ENCODE measurements around the gene INCENP. TPM values are rescaled to one million over a fixed set of nuclear protein-coding genes. Genes with fewer than 3 reads are reported as not detected.

Gene INCENP
- total and polyA plus RNA-seq, 2 donors (not counting 1 experiment from before 2014, with no cell fraction given) = 8.9 to 37.8 TPM

GRCh38 chr11:62157603-62158002, 33.8 kb downstream of the INCENP start:
- no peak overlapping the region for H3K27ac ChIP-seq (ENCODE audit: low read length in 2 of 2)
- no peaks in the 10 kb centered on the region for H3K4me1 ChIP-seq (ENCODE audit: control insufficient read depth in 2 of 2, insufficient read depth in 2 of 2, low read length in 2 of 2)
- intact Hi-C loops (cut with micrococcal nuclease) = no loop called here
- peaks cover 0 to 2% of the 10 kb centered on the region in 2 experiments for H3K36me3 ChIP-seq (replicated peaks in 1 of 2; ENCODE audit: control extremely low read depth in 1 of 2, control insufficient read depth in 1 of 2, extremely low read depth in 1 of 2, insufficient read depth in 2 of 2, low read length in 1 of 2)
- no peaks in the 10 kb centered on the region for H3K4me1 Mint-ChIP-seq
- CTCF ChIA-PET = no interaction called here
- H3K4me3 ChIP-seq (ENCODE audit: control extremely low read depth in 1 of 5, extremely low read depth in 1 of 5, insufficient read depth in 1 of 5, low read depth in 2 of 5, low read length in 4 of 5) = no peak overlapping the region
- TF ChIP-seq CTCF (IDR thresholded peaks at IDR 0.05) (no peak), EZH2 (IDR thresholded peaks at IDR 0.05; ENCODE audit: borderline replicate concordance, insufficient read depth, low read depth, low read length, poor library complexity, severe bottlenecking) (no peak)
- H4K20me1 ChIP-seq (ENCODE audit: control insufficient read depth, insufficient read depth, low read length, poor library complexity, severe bottlenecking) = no peaks in the 10 kb centered on the region
- WGBS (ENCODE audit: insufficient coverage) = 100% methylated on average over 3 of the region's 6 CpGs
- H3K9me3 Mint-ChIP-seq (ENCODE audit: insufficient read depth) = peaks cover 4% of the 10 kb centered on the region
- no peaks in the 10 kb centered on the region for H3K9me3 ChIP-seq (ENCODE audit: control extremely low read depth in 1 of 3, control insufficient read depth in 2 of 3, insufficient read depth in 1 of 3, low read length in 2 of 3)
- peaks cover 24% of the 10 kb centered on the region for H3K27me3 Mint-ChIP-seq
- no peak for DNase-seq
- no peak overlapping the region for H3K4me2 ChIP-seq (replicated peaks; ENCODE audit: low read depth, low read length, poor library complexity, severe bottlenecking)
- no peak for ATAC-seq (ENCODE audit: low read depth)
- no peak overlapping the region for H3K4me3 Mint-ChIP-seq
- H3K9ac ChIP-seq (ENCODE audit: low read length) = no peak overlapping the region
- no peak overlapping the region for H2AFZ ChIP-seq (ENCODE audit: insufficient read depth, low read depth, low read length, poor library complexity, severe bottlenecking)
- H3K79me2 ChIP-seq (ENCODE audit: control insufficient read depth, insufficient read depth, low read length) = no peaks in the 10 kb centered on the region
- H3K27ac Mint-ChIP-seq = no peak overlapping the region
- POLR2A ChIA-PET = no interaction called here
- no peaks in the 10 kb centered on the region for H3K27me3 ChIP-seq (replicated peaks in 1 of 4; ENCODE audit: control extremely low read depth in 1 of 4, control insufficient read depth in 3 of 4, insufficient read depth in 4 of 4, low read length in 3 of 4)

- Mint-ChIP-seq H3K27ac (no peak overlapping the region), H3K27me3 (peaks cover 52% of the 10 kb centered on the region), H3K4me3 (no peak overlapping the region), H3K9me3 (ENCODE audit: insufficient read depth) (no peaks in the 10 kb centered on the region), H3K4me1 (peaks cover 3% of the 10 kb centered on the region)
- H4K20me1 ChIP-seq (ENCODE audit: control insufficient read depth, insufficient read depth, low read length, poor library complexity, severe bottlenecking) = no peaks in the 10 kb centered on the region
- no peaks in the 10 kb centered on the region for H3K9me3 ChIP-seq (ENCODE audit: control extremely low read depth in 1 of 3, control insufficient read depth in 2 of 3, insufficient read depth in 1 of 3, low read length in 2 of 3)
- intact Hi-C loops (cut with micrococcal nuclease) = no loop called here
- no peak overlapping the region for H3K4me3 ChIP-seq (ENCODE audit: control extremely low read depth in 1 of 5, extremely low read depth in 1 of 5, insufficient read depth in 1 of 5, low read depth in 2 of 5, low read length in 4 of 5)
- DNase-seq (no peak), ATAC-seq (ENCODE audit: low read depth) (no peak)
- ChIA-PET POLR2A (no interaction called here), CTCF (interaction anchor here (0.5 kb wide), 1 partner anchor 10 kb away, joined by 4 read pairs; no protein-coding TSS in a partner anchor)
- H3K4me1 ChIP-seq (ENCODE audit: control insufficient read depth in 2 of 2, insufficient read depth in 2 of 2, low read length in 2 of 2) = peaks cover 0 to under 1% of the 10 kb centered on the region in 2 donors
- 86% methylated on average over 8 of the region's 10 CpGs for WGBS (ENCODE audit: insufficient coverage)
- H3K36me3 ChIP-seq (replicated peaks in 1 of 2; ENCODE audit: control extremely low read depth in 1 of 2, control insufficient read depth in 1 of 2, extremely low read depth in 1 of 2, insufficient read depth in 2 of 2, low read length in 1 of 2) = no peaks in the 10 kb centered on the region
- no peak overlapping the region for H3K27ac ChIP-seq (ENCODE audit: low read length in 2 of 2)
- H3K4me2 ChIP-seq (replicated peaks; ENCODE audit: low read depth, low read length, poor library complexity, severe bottlenecking) = no peak overlapping the region
- peaks cover 0 to 17% (median 6%) of the 10 kb centered on the region in 4 experiments for H3K27me3 ChIP-seq (replicated peaks in 1 of 4; ENCODE audit: control extremely low read depth in 1 of 4, control insufficient read depth in 3 of 4, insufficient read depth in 4 of 4, low read length in 3 of 4)
- H3K9ac ChIP-seq (ENCODE audit: low read length) = no peak overlapping the region
- no peak for TF ChIP-seq CTCF (IDR thresholded peaks at IDR 0.05)
- TF ChIP-seq EZH2 (IDR thresholded peaks at IDR 0.05; ENCODE audit: borderline replicate concordance, insufficient read depth, low read depth, low read length, poor library complexity, severe bottlenecking) = no peak
- H3K79me2 ChIP-seq (ENCODE audit: control insufficient read depth, insufficient read depth, low read length) = no peaks in the 10 kb centered on the region
- H2AFZ ChIP-seq (ENCODE audit: insufficient read depth, low read depth, low read length, poor library complexity, severe bottlenecking) = no peak overlapping the region
These were observed 42.6 kb downstream of the INCENP start for GRCh38 chr11:62166371-62166770.

All from B cell (primary cell).